Mesenchymal stem cell (in vitro differentiated cells and primary cell): ENCODE data around the gene SYT12.

Experiments used
- DNase-seq: peaks from one replicate; pipeline ENCODE4 v3.0.0-alpha.2; 2013
- H2AFZ ChIP-seq: one replicate; pipeline ENCODE4 v1.6.1; 2013; ENCODE audit warnings: low read depth, mild to moderate bottlenecking, control low read depth, inconsistent platforms, low read length, moderate library complexity
- H2AK5ac ChIP-seq: 2 replicates; pipeline ENCODE4 v1.6.1; 2013; ENCODE audit warnings: low read length, moderate library complexity, mild to moderate bottlenecking, inconsistent platforms; ENCODE audit not compliant: severe bottlenecking
- H2BK120ac ChIP-seq: one replicate; pipeline ENCODE4 v1.6.1; 2013; ENCODE audit warnings: low read depth, mild to moderate bottlenecking, inconsistent platforms, low read length, moderate library complexity
- H2BK12ac ChIP-seq, 2 experiments: one replicate each; pipeline ENCODE4 v1.6.1; 2013; ENCODE audit warnings: inconsistent platforms in 2 of 2, low read length in 2 of 2, mild to moderate bottlenecking in 2 of 2, moderate library complexity in 2 of 2, control low read depth in 1 of 2
- H2BK15ac ChIP-seq: one replicate; pipeline ENCODE4 v1.6.1; 2013; ENCODE audit warnings: mild to moderate bottlenecking, low read depth, inconsistent platforms; ENCODE audit not compliant: poor library complexity, severe bottlenecking
- H2BK5ac ChIP-seq: 2 replicates; pipeline ENCODE4 v1.6.1; 2013; ENCODE audit warnings: low read depth, mild to moderate bottlenecking, low read length, control low read depth, inconsistent platforms; ENCODE audit not compliant: poor library complexity, severe bottlenecking
- H3K14ac ChIP-seq, 2 experiments: one replicate each; pipeline ENCODE4 v1.6.1; 2013; ENCODE audit warnings: inconsistent platforms in 2 of 2, low read length in 2 of 2, control low read depth in 1 of 2, mild to moderate bottlenecking in 1 of 2, moderate library complexity in 1 of 2
- H3K18ac ChIP-seq, 2 experiments: one replicate each; pipeline ENCODE4 v1.6.1; 2013; ENCODE audit warnings: inconsistent platforms in 2 of 2, low read length in 2 of 2, control low read depth in 1 of 2, low read depth in 1 of 2, mild to moderate bottlenecking in 1 of 2
- H3K23ac ChIP-seq, 2 experiments: one replicate each; pipeline ENCODE4 v1.6.1; 2013; ENCODE audit warnings: inconsistent platforms in 2 of 2, low read length in 2 of 2, mild to moderate bottlenecking in 2 of 2, moderate library complexity in 2 of 2, control low read depth in 1 of 2
- H3K27ac ChIP-seq: 2 replicates; pipeline ENCODE4 v1.5.1; 2013; ENCODE audit warnings: mild to moderate bottlenecking, moderate library complexity, low read length, control low read depth, inconsistent platforms; ENCODE audit not compliant: poor library complexity, severe bottlenecking
- H3K27me3 ChIP-seq, 2 experiments: 2 replicates each; pipeline versions ENCODE4 v1.6.1 to v1.7.0; 2013; ENCODE audit warnings: low read length in 2 of 2, mild to moderate bottlenecking in 2 of 2, moderate library complexity in 2 of 2, control low read depth in 1 of 2, inconsistent platforms in 1 of 2; ENCODE audit not compliant: control insufficient read depth in 1 of 2, insufficient read depth in 1 of 2
- H3K36me3 ChIP-seq, 2 experiments: 2 replicates each; pipeline versions ENCODE4 v1.6.1 to v1.7.0; 2013; ENCODE audit warnings: low read length in 2 of 2, control low read depth in 1 of 2, inconsistent platforms in 1 of 2, low read depth in 1 of 2, mild to moderate bottlenecking in 1 of 2; ENCODE audit not compliant: insufficient read depth in 2 of 2, control insufficient read depth in 1 of 2
- H3K4ac ChIP-seq, 2 experiments: one replicate each; pipeline ENCODE4 v1.6.1; 2013; ENCODE audit warnings: inconsistent platforms in 2 of 2, low read length in 2 of 2, mild to moderate bottlenecking in 2 of 2, moderate library complexity in 2 of 2, control low read depth in 1 of 2, low read depth in 1 of 2
- H3K4me1 ChIP-seq: 2 replicates; pipeline ENCODE4 v1.6.1; 2013; ENCODE audit warnings: low read depth, low read length, control low read depth; ENCODE audit not compliant: control insufficient read depth, insufficient read depth
- H3K4me2 ChIP-seq: 2 replicates; pipeline ENCODE4 v1.6.1; 2013; ENCODE audit warnings: low read length, mild to moderate bottlenecking, inconsistent platforms; ENCODE audit not compliant: poor library complexity, severe bottlenecking
- H3K4me3 ChIP-seq, 2 experiments: 2 replicates each; pipeline versions ENCODE4 v1.5.1 to v1.7.0; 2013; ENCODE audit warnings: low read length in 2 of 2, mild to moderate bottlenecking in 2 of 2, control low read depth in 1 of 2, low read depth in 1 of 2; ENCODE audit not compliant: insufficient read depth in 1 of 2
- H3K79me1 ChIP-seq: replicated peaks from 2 replicates; pipeline ENCODE4 v1.6.1; 2013; ENCODE audit warnings: mild to moderate bottlenecking, control low read depth, low read length, inconsistent platforms; ENCODE audit not compliant: poor library complexity, severe bottlenecking
- H3K9ac ChIP-seq: 2 replicates; pipeline ENCODE4 v1.7.0; 2013; ENCODE audit warnings: mild to moderate bottlenecking, low read length, moderate library complexity
- H3K9me3 ChIP-seq: 2 replicates; pipeline ENCODE4 v1.7.0; 2013; ENCODE audit warnings: mild to moderate bottlenecking, low read length; ENCODE audit not compliant: control insufficient read depth
- H4K8ac ChIP-seq: one replicate; pipeline ENCODE4 v1.6.1; 2013; ENCODE audit warnings: inconsistent platforms, mild to moderate bottlenecking, low read length, moderate library complexity
- H4K91ac ChIP-seq: one replicate; pipeline ENCODE4 v1.6.1; 2013; ENCODE audit warnings: mild to moderate bottlenecking, low read length, inconsistent platforms
- WGBS: methylation state at CpG from one replicate; pipeline ENCODE4 v1.1.7; 2013; ENCODE audit warnings: mixed read lengths; 5-methylcytosine and 5-hydroxymethylcytosine counted together

SYT12 gene

GRCh38 chr11:66985508-66986177, 37.3 kb upstream of the SYT12 start:
- H2AFZ ChIP-seq: no peak overlapping the region
- H3K4ac ChIP-seq: peak overlapping the region in 1 of 2 experiments; percentile 10
- no peak overlapping the region for H4K91ac ChIP-seq
- 94% methylated on average over 8 of the region's 8 CpGs for WGBS
- H2BK120ac ChIP-seq: no peak overlapping the region
- H3K79me1 ChIP-seq: no peaks in the 10 kb centered on the region
- DNase-seq: no peak
- H3K27ac ChIP-seq: no peak overlapping the region
- H3K18ac ChIP-seq: no peak overlapping the region
- H3K9me3 ChIP-seq: no peaks in the 10 kb centered on the region
- no peak overlapping the region for H3K4me3 ChIP-seq
- no peak overlapping the region for H2AK5ac ChIP-seq
- no peaks in the 10 kb centered on the region for H3K36me3 ChIP-seq
- H3K27me3 ChIP-seq: no peaks in the 10 kb centered on the region
- no peak overlapping the region for H2BK15ac ChIP-seq
- no peak overlapping the region for H3K14ac ChIP-seq
- no peak overlapping the region for H3K9ac ChIP-seq
- no peak overlapping the region for H4K8ac ChIP-seq
- H3K4me2 ChIP-seq: no peak overlapping the region
- H3K23ac ChIP-seq: no peak overlapping the region
- H2BK5ac ChIP-seq: no peak overlapping the region
- H3K4me1 ChIP-seq: peaks cover 14% of the 10 kb centered on the region
- H2BK12ac ChIP-seq: peak overlapping the region in 1 of 2 experiments; percentile 11

- Histone ChIP-seq H3K4me3 (no peak overlapping the region), H4K91ac (no peak overlapping the region), H2BK12ac (no peak overlapping the region), H3K23ac (no peak overlapping the region), H3K36me3 (no peaks in the 10 kb centered on the region), H3K18ac (no peak overlapping the region), H3K4me2 (no peak overlapping the region), H3K79me1 (no peaks in the 10 kb centered on the region), H3K4me1 (peaks cover 14% of the 10 kb centered on the region), H4K8ac (no peak overlapping the region), H3K9me3 (no peaks in the 10 kb centered on the region), H2AFZ (no peak overlapping the region), H3K14ac (no peak overlapping the region), H2AK5ac (no peak overlapping the region), H3K9ac (no peak overlapping the region), H2BK120ac (no peak overlapping the region), H3K27ac (no peak overlapping the region), H3K4ac (no peak overlapping the region), H2BK15ac (no peak overlapping the region), H3K27me3 (no peaks in the 10 kb centered on the region), H2BK5ac (no peak overlapping the region)
- 83% methylated on average over 7 of the region's 7 CpGs for WGBS
- no peak for DNase-seq
Observed at GRCh38 chr11:66986178-66986545, 36.8 kb upstream of the SYT12 start.

- no peaks in the 10 kb centered on the region for H3K79me1 ChIP-seq
- H2BK120ac ChIP-seq: no peak overlapping the region
- H3K27me3 ChIP-seq: no peaks in the 10 kb centered on the region
- no peak overlapping the region for H2BK5ac ChIP-seq
- H3K23ac ChIP-seq: no peak overlapping the region
- H3K4ac ChIP-seq: peak overlapping the region in 1 of 2 experiments; percentile 16
- H3K14ac ChIP-seq: peak overlapping the region in 1 of 2 experiments; percentile 5
- no peak overlapping the region for H2AFZ ChIP-seq
- no peaks in the 10 kb centered on the region for H3K9me3 ChIP-seq
- no peak overlapping the region for H3K4me2 ChIP-seq
- no peak for DNase-seq
- H3K36me3 ChIP-seq: no peaks in the 10 kb centered on the region
- no peak overlapping the region for H2BK15ac ChIP-seq
- H4K91ac ChIP-seq: no peak overlapping the region
- H4K8ac ChIP-seq: no peak overlapping the region
- H2AK5ac ChIP-seq: no peak overlapping the region
- H3K9ac ChIP-seq: no peak overlapping the region
- H3K4me1 ChIP-seq: peaks cover 11% of the 10 kb centered on the region
- 49% methylated on average over 6 of the region's 6 CpGs for WGBS
- H3K18ac ChIP-seq: peak overlapping the region in 1 of 2 experiments; percentile 3
- H3K27ac ChIP-seq: no peak overlapping the region
- no peak overlapping the region for H3K4me3 ChIP-seq
- peak overlapping the region in 1 of 2 experiments; percentile 54 for H2BK12ac ChIP-seq
Observed at GRCh38 chr11:66987158-66987620, 35.7 kb upstream of the SYT12 start.

- Histone ChIP-seq H3K4me1 (peaks cover 10% of the 10 kb centered on the region), H2BK120ac (no peak overlapping the region), H3K27me3 (no peaks in the 10 kb centered on the region), H4K91ac (no peak overlapping the region), H3K18ac (no peak overlapping the region), H2BK15ac (no peak overlapping the region), H3K23ac (no peak overlapping the region), H3K9ac (no peak overlapping the region), H3K9me3 (no peaks in the 10 kb centered on the region), H2BK5ac (no peak overlapping the region), H3K36me3 (no peaks in the 10 kb centered on the region), H3K79me1 (no peaks in the 10 kb centered on the region), H2BK12ac (no peak overlapping the region), H4K8ac (no peak overlapping the region), H3K27ac (no peak overlapping the region), H2AK5ac (no peak overlapping the region), H3K14ac (no peak overlapping the region), H3K4me3 (no peak overlapping the region), H3K4me2 (no peak overlapping the region), H2AFZ (no peak overlapping the region), H3K4ac (no peak overlapping the region)
- WGBS: 72% methylated on average over 13 of the region's 13 CpGs
- DNase-seq: no peak
Observed at GRCh38 chr11:66987924-66988637, 34.9 kb upstream of the SYT12 start.
